ENCODE results near the gene RTL3. TPM values are rescaled to one million over a fixed set of nuclear protein-coding genes. Genes with fewer than 3 reads are reported as not detected.

Gene RTL3
- total and polyA plus RNA-seq, 2 donors (not counting 1 experiment from before 2014, with no cell fraction given) = not detected

DNA sequence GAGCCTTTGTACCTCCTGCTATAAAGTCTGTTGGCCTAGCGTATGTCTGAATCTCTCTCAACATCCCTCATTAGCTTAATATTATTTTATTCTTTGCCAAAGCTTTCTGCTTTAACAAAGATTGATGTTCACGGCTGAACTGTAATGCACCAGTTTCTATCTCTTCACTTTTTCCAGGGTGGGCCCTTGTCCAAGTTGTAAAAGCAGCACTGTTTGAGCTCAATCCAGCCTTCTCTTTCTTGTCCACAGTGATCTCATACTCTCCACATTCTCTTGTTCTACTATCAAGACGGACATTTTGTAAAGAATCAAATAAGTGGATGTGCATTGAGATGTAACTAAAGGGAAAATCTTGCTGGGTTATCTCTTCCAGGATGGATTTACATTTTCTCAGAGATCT, 34.4 kb upstream of the RTL3 start:
- Mint-ChIP-seq H3K9me3 (ENCODE audit: insufficient read depth) (no peaks in the 10 kb centered on the region), H3K4me3 (no peak overlapping the region), H3K27ac (no peak overlapping the region), H3K4me1 (no peaks in the 10 kb centered on the region), H3K27me3 (no peaks in the 10 kb centered on the region)
- Histone ChIP-seq H4K20me1 (ENCODE audit: control insufficient read depth, insufficient read depth, low read length, poor library complexity, severe bottlenecking) (no peaks in the 10 kb centered on the region), H3K9me3 (ENCODE audit: control extremely low read depth in 1 of 3, control insufficient read depth in 2 of 3, insufficient read depth in 1 of 3, low read length in 2 of 3) (no peaks in the 10 kb centered on the region), H3K4me2 (replicated peaks; ENCODE audit: low read depth, low read length, poor library complexity, severe bottlenecking) (no peak overlapping the region), H3K4me3 (ENCODE audit: control extremely low read depth in 1 of 5, extremely low read depth in 1 of 5, insufficient read depth in 1 of 5, low read depth in 2 of 5, low read length in 4 of 5) (no peak overlapping the region), H3K27me3 (replicated peaks in 1 of 4; ENCODE audit: control extremely low read depth in 1 of 4, control insufficient read depth in 3 of 4, insufficient read depth in 4 of 4, low read length in 3 of 4) (no peaks in the 10 kb centered on the region), H3K36me3 (replicated peaks in 1 of 2; ENCODE audit: control extremely low read depth in 1 of 2, control insufficient read depth in 1 of 2, extremely low read depth in 1 of 2, insufficient read depth in 2 of 2, low read length in 1 of 2) (no peaks in the 10 kb centered on the region), H2AFZ (ENCODE audit: insufficient read depth, low read depth, low read length, poor library complexity, severe bottlenecking) (no peak overlapping the region), H3K9ac (ENCODE audit: low read length) (no peak overlapping the region), H3K27ac (ENCODE audit: low read length in 2 of 2) (no peak overlapping the region), H3K79me2 (ENCODE audit: control insufficient read depth, insufficient read depth, low read length) (no peaks in the 10 kb centered on the region), H3K4me1 (ENCODE audit: control insufficient read depth in 2 of 2, insufficient read depth in 2 of 2, low read length in 2 of 2) (no peaks in the 10 kb centered on the region)
- no peak for ATAC-seq (ENCODE audit: low read depth)
- ChIA-PET CTCF (no interaction called here), POLR2A (no interaction called here)
- intact Hi-C loops (cut with micrococcal nuclease) = no loop called here
- TF ChIP-seq EZH2 (IDR thresholded peaks at IDR 0.05; ENCODE audit: borderline replicate concordance, insufficient read depth, low read depth, low read length, poor library complexity, severe bottlenecking) (no peak), CTCF (IDR thresholded peaks at IDR 0.05) (no peak)
- DNase-seq = no peak
- WGBS (ENCODE audit: insufficient coverage) = 100% methylated on average over 1 of the region's 3 CpGs

- Histone ChIP-seq H3K79me2 (ENCODE audit: control insufficient read depth, insufficient read depth, low read length) (no peaks in the 10 kb centered on the region), H3K27me3 (replicated peaks in 1 of 4; ENCODE audit: control extremely low read depth in 1 of 4, control insufficient read depth in 3 of 4, insufficient read depth in 4 of 4, low read length in 3 of 4) (no peaks in the 10 kb centered on the region), H3K4me1 (ENCODE audit: control insufficient read depth in 2 of 2, insufficient read depth in 2 of 2, low read length in 2 of 2) (no peaks in the 10 kb centered on the region), H3K4me2 (replicated peaks; ENCODE audit: low read depth, low read length, poor library complexity, severe bottlenecking) (no peak overlapping the region), H3K9ac (ENCODE audit: low read length) (no peak overlapping the region), H3K27ac (ENCODE audit: low read length in 2 of 2) (no peak overlapping the region), H3K9me3 (ENCODE audit: control extremely low read depth in 1 of 3, control insufficient read depth in 2 of 3, insufficient read depth in 1 of 3, low read length in 2 of 3) (no peaks in the 10 kb centered on the region), H2AFZ (ENCODE audit: insufficient read depth, low read depth, low read length, poor library complexity, severe bottlenecking) (no peak overlapping the region), H3K4me3 (ENCODE audit: control extremely low read depth in 1 of 5, extremely low read depth in 1 of 5, insufficient read depth in 1 of 5, low read depth in 2 of 5, low read length in 4 of 5) (no peak overlapping the region), H4K20me1 (ENCODE audit: control insufficient read depth, insufficient read depth, low read length, poor library complexity, severe bottlenecking) (no peaks in the 10 kb centered on the region), H3K36me3 (replicated peaks in 1 of 2; ENCODE audit: control extremely low read depth in 1 of 2, control insufficient read depth in 1 of 2, extremely low read depth in 1 of 2, insufficient read depth in 2 of 2, low read length in 1 of 2) (no peaks in the 10 kb centered on the region)
- peaks cover 2% of the 10 kb centered on the region for H3K4me1 Mint-ChIP-seq
- no peak for TF ChIP-seq EZH2 (IDR thresholded peaks at IDR 0.05; ENCODE audit: borderline replicate concordance, insufficient read depth, low read depth, low read length, poor library complexity, severe bottlenecking)
- no peak for TF ChIP-seq CTCF (IDR thresholded peaks at IDR 0.05)
- no peaks in the 10 kb centered on the region for H3K27me3 Mint-ChIP-seq
- WGBS (ENCODE audit: insufficient coverage) = no CpG with 5 or more reads among the region's 3 CpGs
- DNase-seq (no peak), ATAC-seq (ENCODE audit: low read depth) (no peak)
- no peaks in the 10 kb centered on the region for H3K9me3 Mint-ChIP-seq (ENCODE audit: insufficient read depth)
- no peak overlapping the region for H3K27ac Mint-ChIP-seq
- ChIA-PET CTCF (no interaction called here), POLR2A (no interaction called here)
- intact Hi-C loops (cut with micrococcal nuclease) = no loop called here
- no peak overlapping the region for H3K4me3 Mint-ChIP-seq
These were observed 33.9 kb upstream of the RTL3 start for GRCh38 chrX:78693012-78693411.
